OCI-LY1 (cell line): Measurements from ENCODE around the gene FNDC11.

Experiments
- H2AFZ ChIP-seq: fragments of 200-600 bp; sonication (generic), shearing (Covaris generic); 2 replicates; pipeline ENCODE4 v1.6.0; 2014; ENCODE audit warnings: antibody characterized with exemption, mild to moderate bottlenecking, low read length
- H3F3A ChIP-seq: fragments of 200-600 bp; sonication (generic), shearing (Covaris generic); 2 replicates; pipeline ENCODE4 v1.6.0; 2014; ENCODE audit warnings: mild to moderate bottlenecking, antibody characterized with exemption, low read length, moderate library complexity; ENCODE audit not compliant: insufficient read depth
- H3K27ac ChIP-seq: fragments of 200-600 bp; sonication (generic); 2 replicates; pipeline ENCODE4 v1.5.1; 2014; ENCODE audit warnings: low read length, mixed run types, mild to moderate bottlenecking, low read depth; ENCODE audit not compliant: poor library complexity, severe bottlenecking
- H3K27me3 ChIP-seq: fragments of 200-600 bp; sonication (generic); 2 replicates; pipeline ENCODE4 v1.6.0; 2014; ENCODE audit warnings: antibody characterized with exemption, mild to moderate bottlenecking, low read length, moderate library complexity; ENCODE audit not compliant: insufficient read depth
- H3K36me3 ChIP-seq: fragments of 200-600 bp; sonication (generic); 2 replicates; pipeline ENCODE4 v1.6.1; 2014; ENCODE audit warnings: mild to moderate bottlenecking, antibody characterized with exemption, low read length, moderate library complexity, mixed read lengths; ENCODE audit not compliant: insufficient read depth
- H3K4me1 ChIP-seq: fragments of 200-600 bp; sonication (generic); 2 replicates; pipeline ENCODE4 v1.5.1; 2014; ENCODE audit warnings: mild to moderate bottlenecking, low read length, moderate library complexity; ENCODE audit not compliant: insufficient read depth, severe bottlenecking
- H3K4me2 ChIP-seq: fragments of 200-600 bp; sonication (generic), shearing (Covaris generic); 2 replicates; pipeline ENCODE4 v1.6.1; 2014; ENCODE audit warnings: low read length
- H3K4me3 ChIP-seq: fragments of 200-600 bp; sonication (generic); 2 replicates; pipeline ENCODE4 v1.5.1; 2014; ENCODE audit warnings: low read length, low read depth, mild to moderate bottlenecking, mixed read lengths; ENCODE audit not compliant: poor library complexity, severe bottlenecking
- H3K79me2 ChIP-seq: fragments of 200-600 bp; shearing (Covaris generic); 2 replicates; pipeline ENCODE4 v1.6.1; 2016; ENCODE audit warnings: mixed run types, low read length, mixed read lengths; ENCODE audit not compliant: insufficient read depth
- H3K9ac ChIP-seq: fragments of 200-600 bp; sonication (generic), shearing (Covaris generic); 2 replicates; pipeline ENCODE4 v1.6.1; 2014; ENCODE audit warnings: mild to moderate bottlenecking, low read length, mixed read lengths
- H3K9me2 ChIP-seq: fragments of 200-600 bp; sonication (generic), shearing (Covaris generic); 2 replicates; pipeline ENCODE4 v1.6.1; 2014; ENCODE audit warnings: low read depth, mild to moderate bottlenecking, low read length, mixed read lengths
- H3K9me3 ChIP-seq: fragments of 200-600 bp; shearing (Covaris generic); 2 replicates; pipeline ENCODE4 v1.6.1; 2014; ENCODE audit warnings: low read length, mixed read lengths
- H4K20me1 ChIP-seq: fragments of 200-600 bp; sonication (generic), shearing (Covaris generic); 2 replicates; pipeline ENCODE4 v1.6.0; 2016; ENCODE audit warnings: mild to moderate bottlenecking, low read length; ENCODE audit not compliant: insufficient read depth
- EZH2 ChIP-seq: fragments of 200-600 bp; sonication (generic), shearing (Covaris generic); IDR thresholded peaks from 2 replicates; pipeline ENCODE4 v1.8.0; 2017; ENCODE audit warnings: borderline replicate concordance, mixed run types, mild to moderate bottlenecking, antibody characterized with exemption, low read length, moderate library complexity, mixed read lengths
- TF ChIP-seq, protein P1 (sequence below): fragments of 200-600 bp; sonication (generic), shearing (Covaris generic); IDR thresholded peaks from 2 replicates; pipeline ENCODE4 v1.5.1; 2017; ENCODE audit warnings: mild to moderate bottlenecking, antibody characterized with exemption, low read length, moderate library complexity, mixed read lengths

Gene FNDC11

DNA sequence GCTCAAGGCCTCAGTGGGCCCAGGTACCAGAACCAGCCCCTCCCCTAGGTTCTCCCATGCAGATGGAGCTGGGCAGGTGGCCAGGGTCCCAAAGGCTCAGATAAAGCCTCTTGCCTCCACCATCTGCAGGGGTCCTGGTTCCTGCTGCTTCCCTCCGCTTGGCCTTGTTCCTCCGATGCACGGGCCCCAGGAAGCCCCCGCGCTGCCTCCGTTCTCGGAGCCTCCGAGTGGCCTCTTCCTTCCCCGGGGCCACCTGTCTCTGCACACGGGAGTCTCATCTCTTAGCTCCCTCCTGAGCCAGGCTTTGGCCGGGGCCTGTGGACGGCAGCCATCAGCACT lies 14.9 kb upstream of the FNDC11 start:
- Histone ChIP-seq H3K9me2 (no peaks in the 10 kb centered on the region), H3K27me3 (peaks cover 8% of the 10 kb centered on the region; the same call in 1 of the 2 replicates), H3K9ac (no peak overlapping the region), H3K27ac (no peak overlapping the region), H3K4me3 (no peak overlapping the region), H3K36me3 (no peaks in the 10 kb centered on the region), H4K20me1 (no peaks in the 10 kb centered on the region), H3K9me3 (no peaks in the 10 kb centered on the region), H3K4me1 (peaks cover 17% of the 10 kb centered on the region), H3F3A (no peaks in the 10 kb centered on the region), H2AFZ (no peak overlapping the region), H3K4me2 (no peak overlapping the region), H3K79me2 (no peaks in the 10 kb centered on the region)
- TF ChIP-seq, protein P1, sequence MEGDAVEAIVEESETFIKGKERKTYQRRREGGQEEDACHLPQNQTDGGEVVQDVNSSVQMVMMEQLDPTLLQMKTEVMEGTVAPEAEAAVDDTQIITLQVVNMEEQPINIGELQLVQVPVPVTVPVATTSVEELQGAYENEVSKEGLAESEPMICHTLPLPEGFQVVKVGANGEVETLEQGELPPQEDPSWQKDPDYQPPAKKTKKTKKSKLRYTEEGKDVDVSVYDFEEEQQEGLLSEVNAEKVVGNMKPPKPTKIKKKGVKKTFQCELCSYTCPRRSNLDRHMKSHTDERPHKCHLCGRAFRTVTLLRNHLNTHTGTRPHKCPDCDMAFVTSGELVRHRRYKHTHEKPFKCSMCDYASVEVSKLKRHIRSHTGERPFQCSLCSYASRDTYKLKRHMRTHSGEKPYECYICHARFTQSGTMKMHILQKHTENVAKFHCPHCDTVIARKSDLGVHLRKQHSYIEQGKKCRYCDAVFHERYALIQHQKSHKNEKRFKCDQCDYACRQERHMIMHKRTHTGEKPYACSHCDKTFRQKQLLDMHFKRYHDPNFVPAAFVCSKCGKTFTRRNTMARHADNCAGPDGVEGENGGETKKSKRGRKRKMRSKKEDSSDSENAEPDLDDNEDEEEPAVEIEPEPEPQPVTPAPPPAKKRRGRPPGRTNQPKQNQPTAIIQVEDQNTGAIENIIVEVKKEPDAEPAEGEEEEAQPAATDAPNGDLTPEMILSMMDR: no peak

DNA sequence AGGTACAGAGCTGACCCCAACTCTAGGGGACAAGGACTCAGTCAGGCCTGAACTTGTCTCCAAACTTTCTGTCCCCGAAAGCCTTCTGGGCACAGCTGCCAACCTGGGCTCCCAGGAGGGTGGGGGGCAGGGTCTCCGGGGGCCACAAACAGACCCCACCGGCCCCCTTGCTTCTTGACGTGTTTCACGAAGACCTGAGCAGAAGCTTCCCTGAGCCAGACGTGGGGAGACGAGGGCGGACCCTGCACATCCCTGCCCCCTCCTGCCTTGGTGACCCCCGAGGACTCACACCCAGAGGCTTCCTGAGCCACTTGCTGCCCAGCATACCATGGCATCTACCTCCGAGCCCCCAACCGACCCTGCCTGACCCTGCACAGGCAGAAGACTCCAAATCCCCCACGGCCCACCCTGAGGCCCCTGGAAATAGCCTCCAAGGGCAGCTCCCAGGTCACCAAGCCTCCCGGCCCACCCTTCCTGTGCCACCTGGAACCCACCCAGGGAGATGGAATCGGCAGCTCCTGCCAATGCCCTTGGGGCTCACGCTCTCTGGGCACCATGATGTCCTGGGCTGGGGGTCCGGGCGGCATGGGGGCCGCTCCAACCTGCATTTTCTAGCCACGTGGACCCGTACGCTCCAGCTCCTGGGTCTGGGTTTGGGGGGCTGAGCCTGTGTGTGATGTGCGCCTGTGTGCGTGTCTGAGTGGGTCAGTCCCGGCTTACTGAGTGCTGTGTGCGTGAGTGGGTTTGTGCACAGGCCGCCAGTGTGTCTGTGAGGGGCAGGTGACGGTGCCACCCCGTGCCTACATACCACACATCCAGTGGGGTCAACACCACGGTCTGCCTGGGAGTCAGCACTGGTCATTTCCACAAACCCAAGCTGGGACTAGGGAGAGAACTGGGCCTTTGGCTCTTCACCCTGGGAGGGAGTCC lies 14.3 kb upstream of the FNDC11 start:
- Histone ChIP-seq H3K79me2 (no peaks in the 10 kb centered on the region), H3K4me3 (no peak overlapping the region), H3K27ac (no peak overlapping the region), H2AFZ (no peak overlapping the region), H3K4me1 (peaks cover 17% of the 10 kb centered on the region), H3K9ac (no peak overlapping the region), H3K27me3 (peaks cover 5% of the 10 kb centered on the region; the same call in 1 of the 2 replicates), H4K20me1 (no peaks in the 10 kb centered on the region), H3K9me2 (no peaks in the 10 kb centered on the region), H3K36me3 (no peaks in the 10 kb centered on the region), H3K4me2 (no peak overlapping the region), H3F3A (no peaks in the 10 kb centered on the region), H3K9me3 (no peaks in the 10 kb centered on the region)
- TF ChIP-seq, protein P1: no peak
- TF ChIP-seq EZH2: no peak

DNA sequence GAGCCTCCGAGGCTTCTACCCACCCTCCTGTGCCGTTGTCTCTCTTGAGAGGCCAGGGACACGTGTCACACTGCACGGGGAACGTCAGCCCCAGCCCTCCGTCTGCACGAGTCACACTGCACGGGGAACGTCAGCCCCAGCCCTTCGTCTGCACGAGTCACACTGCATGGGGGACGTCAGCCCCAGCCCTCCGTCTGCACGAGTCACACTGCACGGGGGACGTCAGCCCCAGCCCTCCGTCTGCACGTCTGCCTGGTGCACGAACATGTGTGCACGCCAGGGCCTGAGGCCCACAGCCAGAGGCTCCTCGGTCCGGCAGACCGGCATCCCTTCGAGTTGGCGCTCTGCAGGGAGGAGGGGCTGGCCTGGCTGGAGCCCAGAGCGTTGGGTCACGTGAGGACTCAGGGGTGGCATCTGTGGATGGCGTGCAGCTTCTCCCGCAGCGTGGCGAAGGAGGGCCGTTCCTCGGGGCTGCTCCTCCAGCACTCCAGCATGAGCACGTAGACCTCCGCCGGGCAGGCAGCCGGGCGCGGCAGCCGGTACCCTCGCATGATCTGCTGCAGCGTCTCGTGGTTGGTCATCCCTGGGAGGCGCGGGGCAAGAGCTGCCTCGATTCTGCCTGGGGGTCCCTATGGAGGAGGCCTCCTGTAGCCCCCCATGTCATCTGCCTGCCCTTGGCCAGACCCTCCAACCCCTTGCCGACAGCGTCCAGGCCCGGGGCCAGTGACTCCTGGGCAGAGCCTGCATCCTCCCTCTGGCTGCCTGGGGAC lies 13.4 kb upstream of the FNDC11 start:
- no peaks in the 10 kb centered on the region for H3K9me2 ChIP-seq
- H3K36me3 ChIP-seq: no peaks in the 10 kb centered on the region
- H3K79me2 ChIP-seq: no peaks in the 10 kb centered on the region
- H3K9me3 ChIP-seq: no peaks in the 10 kb centered on the region
- H3K27ac ChIP-seq: no peak overlapping the region
- H3K9ac ChIP-seq: no peak overlapping the region
- H3K4me3 ChIP-seq: no peak overlapping the region
- H3F3A ChIP-seq: no peaks in the 10 kb centered on the region
- TF ChIP-seq, protein P1: no peak
- TF ChIP-seq EZH2: no peak
- H4K20me1 ChIP-seq: no peaks in the 10 kb centered on the region
- no peaks in the 10 kb centered on the region; the same call in 1 of the 2 replicates for H3K27me3 ChIP-seq
- H2AFZ ChIP-seq: no peak overlapping the region
- H3K4me1 ChIP-seq: peaks cover 17% of the 10 kb centered on the region
- no peak overlapping the region for H3K4me2 ChIP-seq
